Spinal cord (tissue), 10 donors: Measurements from ENCODE around the gene TMEM63B. TPM values are rescaled to one million over a fixed set of nuclear protein-coding genes. Genes with fewer than 3 reads are reported as not detected.
A peak's percentile ranks its signal among the peaks of the same experiment; 100 is the strongest.

Experiments
- DNase-seq, 6 donors: peaks; one replicate each; pipeline versions ENCODE4 v3.0.0 to v3.0.0-alpha.2; 2013 to 2015; ENCODE audit warnings: low spot score in 6 of 6, low read depth in 4 of 6
- H3K27ac ChIP-seq: one replicate; pipeline ENCODE4 v1.5.1; 2013; ENCODE audit warnings: low read depth, low read length, control low read depth
- H3K27me3 ChIP-seq: one replicate; pipeline ENCODE4 v1.6.1; 2013; ENCODE audit warnings: low read length; ENCODE audit not compliant: control insufficient read depth, insufficient read depth
- H3K36me3 ChIP-seq: one replicate; pipeline ENCODE4 v1.6.1; 2013; ENCODE audit warnings: low read length; ENCODE audit not compliant: control insufficient read depth, insufficient read depth
- H3K4me1 ChIP-seq: one replicate; pipeline ENCODE4 v1.6.1; 2013; ENCODE audit warnings: low read length; ENCODE audit not compliant: control insufficient read depth, insufficient read depth
- H3K4me3 ChIP-seq: one replicate; pipeline ENCODE4 v1.5.1; 2013; ENCODE audit warnings: low read depth, low read length, control low read depth
- H3K9me3 ChIP-seq: one replicate; pipeline ENCODE4 v1.6.1; 2013; ENCODE audit warnings: low read length; ENCODE audit not compliant: control insufficient read depth, insufficient read depth
- WGBS: methylation state at CpG from one replicate; pipeline ENCODE4 v1.1.5; 2013; ENCODE audit warnings: missing lambda C conversion rate; ENCODE audit not compliant: insufficient coverage; 5-methylcytosine and 5-hydroxymethylcytosine counted together
- polyA plus RNA-seq, 2 donors: library from polyadenylated mRNA; unstranded; fragments of 120-200 nt; gene quantifications; one replicate each; pipeline ENCODE4 v1.2.1, GENCODE V29; 2013; ENCODE audit not compliant: insufficient read length in 2 of 2
- total RNA-seq, 2 donors: library from RNA; depleted of rRNA in 1 of 2; stranded (reverse); fragments of 120-200 nt in 1 of 2; fragments of >200 nt in 1 of 2; gene quantifications; one replicate each; pipeline versions ENCODE4 v1.2.3 to v1.2.4, GENCODE V29; 2013 to 2014
- donor health status: healthy.

TMEM63B gene
- total and polyA plus RNA-seq, 4 donors = 29.2 to 104 (median 67.0) TPM

GRCh38 chr6:44162876-44163625, 35.7 kb downstream of the TMEM63B start:
- DNase-seq = no peak
- Histone ChIP-seq H3K27me3 (no peaks in the 10 kb centered on the region), H3K36me3 (no peaks in the 10 kb centered on the region), H3K4me1 (no peaks in the 10 kb centered on the region), H3K4me3 (no peak overlapping the region), H3K9me3 (no peaks in the 10 kb centered on the region), H3K27ac (no peak overlapping the region)
- WGBS = 52% methylated on average over 8 of the region's 8 CpGs

GRCh38 chr6:44166116-44166515, 38.8 kb downstream of the TMEM63B start:
- no peaks in the 10 kb centered on the region for H3K36me3 ChIP-seq
- H3K27ac ChIP-seq = no peak overlapping the region
- 74% methylated on average over 7 of the region's 7 CpGs for WGBS
- peaks cover 3% of the 10 kb centered on the region for H3K27me3 ChIP-seq
- H3K4me3 ChIP-seq = no peak overlapping the region
- DNase-seq = no peak
- no peaks in the 10 kb centered on the region for H3K4me1 ChIP-seq
- no peaks in the 10 kb centered on the region for H3K9me3 ChIP-seq

- Histone ChIP-seq H3K9me3 (no peaks in the 10 kb centered on the region), H3K27me3 (peaks cover 3% of the 10 kb centered on the region), H3K27ac (no peak overlapping the region), H3K4me1 (no peaks in the 10 kb centered on the region), H3K4me3 (no peak overlapping the region), H3K36me3 (no peaks in the 10 kb centered on the region)
- no peak for DNase-seq
- 58% methylated on average over 10 of the region's 16 CpGs for WGBS
Observed at GRCh38 chr6:44166591-44167184, 39.3 kb downstream of the TMEM63B start.

GRCh38 chr6:44167567-44167966, 40.2 kb downstream of the TMEM63B start:
- Histone ChIP-seq H3K27ac (no peak overlapping the region), H3K9me3 (no peaks in the 10 kb centered on the region), H3K4me1 (peaks cover 2% of the 10 kb centered on the region), H3K36me3 (no peaks in the 10 kb centered on the region), H3K27me3 (peaks cover 3% of the 10 kb centered on the region), H3K4me3 (no peak overlapping the region)
- no peak for DNase-seq
- WGBS = no CpG with 5 or more reads among the region's 1 CpG

- WGBS = 88% methylated on average over 9 of the region's 9 CpGs
- Histone ChIP-seq H3K36me3 (no peaks in the 10 kb centered on the region), H3K4me3 (no peak overlapping the region), H3K27ac (no peak overlapping the region), H3K27me3 (peaks cover 3% of the 10 kb centered on the region), H3K4me1 (peaks cover 9% of the 10 kb centered on the region), H3K9me3 (no peaks in the 10 kb centered on the region)
- DNase-seq = no peak
Observed at GRCh38 chr6:44169154-44169553, 41.8 kb downstream of the TMEM63B start.

- Histone ChIP-seq H3K36me3 (no peaks in the 10 kb centered on the region), H3K27me3 (peaks cover 3% of the 10 kb centered on the region), H3K27ac (no peak overlapping the region), H3K4me3 (no peak overlapping the region), H3K9me3 (no peaks in the 10 kb centered on the region), H3K4me1 (peaks cover 9% of the 10 kb centered on the region)
- DNase-seq = no peak
- 80% methylated on average over 4 of the region's 10 CpGs for WGBS
Observed at GRCh38 chr6:44169886-44170570, 42.7 kb downstream of the TMEM63B start.

GRCh38 chr6:44171899-44172546, 44.7 kb downstream of the TMEM63B start:
- peaks cover 9% of the 10 kb centered on the region for H3K4me1 ChIP-seq
- no peaks in the 10 kb centered on the region for H3K9me3 ChIP-seq
- H3K27ac ChIP-seq = no peak overlapping the region
- no peak for DNase-seq
- WGBS = 100% methylated on average over 5 of the region's 12 CpGs
- H3K4me3 ChIP-seq = no peak overlapping the region
- H3K36me3 ChIP-seq = no peaks in the 10 kb centered on the region
- peaks cover 3% of the 10 kb centered on the region for H3K27me3 ChIP-seq

- no peak overlapping the region for H3K4me3 ChIP-seq
- 29% methylated on average over 12 of the region's 15 CpGs for WGBS
- H3K27me3 ChIP-seq = peaks cover 3% of the 10 kb centered on the region
- no peak overlapping the region for H3K27ac ChIP-seq
- H3K4me1 ChIP-seq = peaks cover 9% of the 10 kb centered on the region
- H3K36me3 ChIP-seq = no peaks in the 10 kb centered on the region
- DNase-seq = peak; percentile 38 to 88 (median 55)
- H3K9me3 ChIP-seq = no peaks in the 10 kb centered on the region
Observed at GRCh38 chr6:44172731-44173500, 45.6 kb downstream of the TMEM63B start.

GRCh38 chr6:44176130-44176761, 48.9 kb downstream of the TMEM63B start:
- Histone ChIP-seq H3K4me1 (peaks cover 9% of the 10 kb centered on the region), H3K27ac (no peak overlapping the region), H3K4me3 (no peak overlapping the region), H3K36me3 (no peaks in the 10 kb centered on the region), H3K27me3 (no peaks in the 10 kb centered on the region), H3K9me3 (no peaks in the 10 kb centered on the region)
- no peak for DNase-seq
- 96% methylated on average over 4 of the region's 15 CpGs for WGBS
